GM12878 (cell line): ENCODE measurements around the gene CSTPP1. TPM values are rescaled to one million over a fixed set of nuclear protein-coding genes. Genes with fewer than 3 reads are reported as not detected.

Experiments used
- CBX3 ChIP-seq: fragments of 200-600 bp; sonication (generic); IDR thresholded peaks from 2 replicates; pipeline ENCODE4 v1.6.1; 2016; ENCODE audit warnings: low read depth, borderline replicate concordance
- EP300 ChIP-seq, 2 experiments: fragments of 150-350 bp in 1 of 2; IDR thresholded peaks; 2 replicates each; pipeline ENCODE4 v1.6.1; 2011 to 2012; ENCODE audit warnings: low read depth in 2 of 2, low read length in 2 of 2, borderline replicate concordance in 1 of 2, improper control_type of control experiment in 1 of 2, inconsistent platforms in 1 of 2; ENCODE audit not compliant: control insufficient read depth in 1 of 2
- HDAC2 ChIP-seq: fragments of 200-600 bp; sonication (generic); IDR thresholded peaks from 2 replicates; pipeline ENCODE4 v1.6.1; 2017
- HDAC6 ChIP-seq: fragments of 200-600 bp; sonication (generic); IDR thresholded peaks from one replicate; pipeline ENCODE4 v1.8.0; 2017; ENCODE audit warnings: antibody characterized with exemption; ENCODE audit not compliant: unreplicated experiment
- JUNB ChIP-seq: IDR thresholded peaks from 2 replicates; pipeline ENCODE4 v1.6.1; 2016; ENCODE audit warnings: antibody characterized with exemption, mild to moderate bottlenecking
- JUND ChIP-seq: IDR thresholded peaks from 2 replicates; pipeline ENCODE4 v1.6.1; 2012; ENCODE audit warnings: low read depth, mild to moderate bottlenecking, low read length, improper control_type of control experiment, moderate library complexity
- MXI1 ChIP-seq: fragments of 150-350 bp; IDR thresholded peaks from 2 replicates; pipeline ENCODE4 v1.6.1; 2011; ENCODE audit warnings: low read depth, mild to moderate bottlenecking, inconsistent platforms, low read length, improper control_type of control experiment
- MYC ChIP-seq: IDR thresholded peaks from 2 replicates; pipeline ENCODE4 v1.6.1; 2011; ENCODE audit warnings: mild to moderate bottlenecking, low read length, moderate library complexity, inconsistent platforms; ENCODE audit not compliant: insufficient read depth, insufficient replicate concordance, insufficient read length, severe bottlenecking
- NFYB ChIP-seq: IDR thresholded peaks from 2 replicates; pipeline ENCODE4 v1.6.1; 2011; ENCODE audit warnings: low read depth, mild to moderate bottlenecking, low read length, improper control_type of control experiment, moderate library complexity; ENCODE audit not compliant: insufficient read depth
- POLR2AphosphoS2 ChIP-seq: IDR thresholded peaks from 2 replicates; pipeline ENCODE4 v1.6.1; 2011; ENCODE audit warnings: low read depth, mild to moderate bottlenecking, low read length, improper control_type of control experiment, moderate library complexity
- RUNX3 ChIP-seq: IDR thresholded peaks from 2 replicates; pipeline ENCODE4 v1.6.1; 2012; ENCODE audit warnings: low read length, inconsistent platforms
- ZNF24 ChIP-seq: fragments of 450-650 bp; IDR thresholded peaks from 2 replicates; pipeline ENCODE4 v1.6.1; 2017; ENCODE audit warnings: antibody characterized with exemption, mild to moderate bottlenecking
- polyA plus RNA-seq, 11 experiments: library from polyadenylated mRNA; depleted of rRNA in 4 of 11; unstranded in 6 of 11; stranded (reverse) in 5 of 11; fragments of >200 nt; fragmentation: Nextera tagmentation in 4 of 11; fragmentation: Illumina TruSeq in 1 of 11; extraction: Ambion mirVana in 4 of 11; extraction: Trizol in 1 of 11; gene quantifications; 1 replicate in 1 of 11; 2 replicates in 10 of 11; pipeline versions ENCODE4 v1.2.1 to v1.2.3, GENCODE V29; 2011 to 2016; ENCODE audit warnings: inconsistent platforms in 2 of 11, missing spikeins in 2 of 11, low read depth in 1 of 11
- total RNA-seq, 4 experiments: library from RNA; depleted of rRNA in 3 of 4; stranded (reverse); fragments of >200 nt in 3 of 4; fragmentation: Illumina TruSeq in 1 of 4; extraction: Trizol in 1 of 4; gene quantifications; 2 replicates each; pipeline versions ENCODE4 v1.2.1 to v1.2.3, GENCODE V29; 2013 to 2021
- TF ChIP-seq, protein P1 (sequence below): fragments of 450-650 bp; IDR thresholded peaks from 2 replicates; pipeline ENCODE4 v1.6.1; 2017; ENCODE audit warnings: mild to moderate bottlenecking, low read depth, inconsistent platforms; ENCODE audit not compliant: poor library complexity, severe bottlenecking
- TF ChIP-seq, protein P2 (sequence below): IDR thresholded peaks from 2 replicates; pipeline ENCODE4 v1.6.1; 2011; ENCODE audit warnings: low read depth, low read length, improper control_type of control experiment, borderline replicate concordance
- TF ChIP-seq, protein P3 (sequence below): IDR thresholded peaks from 2 replicates; pipeline ENCODE4 v1.6.1; 2012; ENCODE audit warnings: low read depth, low read length, improper control_type of control experiment

The CSTPP1 gene
- total and polyA plus RNA-seq, 10 of the 15 experiments (the other 5 are each of a cell fraction or from before 2014, with no cell fraction given), result 7.1 to 23.4 (median 17.5) TPM

DNA sequence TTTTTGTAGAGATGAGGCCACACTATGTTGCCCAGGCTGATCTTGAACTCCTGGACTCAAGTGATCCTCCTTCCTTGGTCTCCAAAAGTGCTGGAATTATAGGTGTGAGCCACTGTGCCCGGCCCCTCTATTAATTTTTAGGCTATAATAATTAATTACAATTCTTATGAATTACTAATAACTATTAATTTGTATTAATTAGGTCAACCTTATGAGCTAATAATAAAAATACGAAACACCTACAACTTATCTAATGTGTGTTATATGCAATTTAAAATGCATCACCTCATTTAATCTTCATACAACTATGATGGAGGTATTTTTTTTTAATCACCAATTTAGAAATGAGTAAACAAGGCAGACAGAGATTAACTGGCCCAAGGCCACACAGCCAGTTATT, 44.5 kb upstream of the CSTPP1 start (continued):
- TF ChIP-seq, protein P1, sequence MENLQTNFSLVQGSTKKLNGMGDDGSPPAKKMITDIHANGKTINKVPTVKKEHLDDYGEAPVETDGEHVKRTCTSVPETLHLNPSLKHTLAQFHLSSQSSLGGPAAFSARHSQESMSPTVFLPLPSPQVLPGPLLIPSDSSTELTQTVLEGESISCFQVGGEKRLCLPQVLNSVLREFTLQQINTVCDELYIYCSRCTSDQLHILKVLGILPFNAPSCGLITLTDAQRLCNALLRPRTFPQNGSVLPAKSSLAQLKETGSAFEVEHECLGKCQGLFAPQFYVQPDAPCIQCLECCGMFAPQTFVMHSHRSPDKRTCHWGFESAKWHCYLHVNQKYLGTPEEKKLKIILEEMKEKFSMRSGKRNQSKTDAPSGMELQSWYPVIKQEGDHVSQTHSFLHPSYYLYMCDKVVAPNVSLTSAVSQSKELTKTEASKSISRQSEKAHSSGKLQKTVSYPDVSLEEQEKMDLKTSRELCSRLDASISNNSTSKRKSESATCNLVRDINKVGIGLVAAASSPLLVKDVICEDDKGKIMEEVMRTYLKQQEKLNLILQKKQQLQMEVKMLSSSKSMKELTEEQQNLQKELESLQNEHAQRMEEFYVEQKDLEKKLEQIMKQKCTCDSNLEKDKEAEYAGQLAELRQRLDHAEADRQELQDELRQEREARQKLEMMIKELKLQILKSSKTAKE, result no peak
- TF ChIP-seq MYC (no peak), ZNF24 (no peak), MXI1 (no peak), JUNB (no peak), HDAC2 (no peak), HDAC6 (no peak), JUND (no peak), POLR2AphosphoS2 (no peak), CBX3 (no peak), NFYB (no peak), EP300 (IDR thresholded peaks at IDR 0.05; ENCODE audit: borderline replicate concordance in 1 of 2, control insufficient read depth in 1 of 2, low read depth in 2 of 2, low read length in 2 of 2) (no peak), RUNX3 (no peak)
- TF ChIP-seq, protein P2, sequence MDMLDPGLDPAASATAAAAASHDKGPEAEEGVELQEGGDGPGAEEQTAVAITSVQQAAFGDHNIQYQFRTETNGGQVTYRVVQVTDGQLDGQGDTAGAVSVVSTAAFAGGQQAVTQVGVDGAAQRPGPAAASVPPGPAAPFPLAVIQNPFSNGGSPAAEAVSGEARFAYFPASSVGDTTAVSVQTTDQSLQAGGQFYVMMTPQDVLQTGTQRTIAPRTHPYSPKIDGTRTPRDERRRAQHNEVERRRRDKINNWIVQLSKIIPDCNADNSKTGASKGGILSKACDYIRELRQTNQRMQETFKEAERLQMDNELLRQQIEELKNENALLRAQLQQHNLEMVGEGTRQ, result no peak
- TF ChIP-seq, protein P3, sequence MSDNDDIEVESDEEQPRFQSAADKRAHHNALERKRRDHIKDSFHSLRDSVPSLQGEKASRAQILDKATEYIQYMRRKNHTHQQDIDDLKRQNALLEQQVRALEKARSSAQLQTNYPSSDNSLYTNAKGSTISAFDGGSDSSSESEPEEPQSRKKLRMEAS, result no peak
